K562 (cell line): ENCODE measurements around the gene PHB1. TPM values are rescaled to one million over a fixed set of nuclear protein-coding genes. Genes with fewer than 3 reads are reported as not detected.

Experiments
- ARID1B ChIP-seq: fragments of 450-650 bp; IDR thresholded peaks from 2 replicates; pipeline ENCODE4 v1.6.1; 2016; ENCODE audit warnings: antibody characterized with exemption, mild to moderate bottlenecking, inconsistent platforms
- EP300 ChIP-seq: IDR thresholded peaks from 2 replicates; pipeline ENCODE4 v1.6.1; 2012; ENCODE audit warnings: low read length, improper control_type of control experiment
- FOXA3 ChIP-seq, 2 experiments: fragments of 450-650 bp in 1 of 2; sonication (generic) in 1 of 2; formaldehyde crosslinking; IDR thresholded peaks in 1 of 2; conservative IDR thresholded peaks in 1 of 2; 2 replicates each; pipeline versions ENCODE4 v1.4.0 to v1.8.0; 2020 to 2022; ENCODE audit warnings: mild to moderate bottlenecking in 2 of 2, missing genetic modification reagents in 1 of 2
- GTF2A2 ChIP-seq: IDR thresholded peaks from 2 replicates; pipeline ENCODE4 v1.6.1; 2016; ENCODE audit warnings: mild to moderate bottlenecking, missing genetic modification characterization, missing compliant biosample characterization
- HMBOX1 ChIP-seq: sonication (generic); IDR thresholded peaks from 2 replicates; pipeline ENCODE4 v1.6.1; 2016
- MLLT1 ChIP-seq, 2 experiments: fragments of 450-650 bp; IDR thresholded peaks; 2 replicates each; pipeline ENCODE4 v1.6.1; 2016
- MYNN ChIP-seq, 2 experiments: sonication (generic); formaldehyde crosslinking in 1 of 2; IDR thresholded peaks; 2 replicates each; pipeline versions ENCODE4 v1.5.0 to v1.6.1; 2016 to 2020; ENCODE audit warnings: antibody characterized with exemption in 1 of 2, missing genetic modification reagents in 1 of 2
- NONO ChIP-seq, 2 experiments: fragments of 200-400 bp in 1 of 2; fragments of 450-650 bp in 1 of 2; formaldehyde crosslinking in 1 of 2; IDR thresholded peaks; 2 replicates each; pipeline ENCODE4 v1.6.1; 2017; ENCODE audit warnings: low read depth in 2 of 2, mild to moderate bottlenecking in 2 of 2, moderate library complexity in 2 of 2, low read length in 1 of 2
- PCBP2 ChIP-seq: fragments of 200-400 bp; formaldehyde crosslinking; IDR thresholded peaks from 2 replicates; pipeline ENCODE4 v1.6.1; 2018; ENCODE audit warnings: low read length, low read depth, mild to moderate bottlenecking, moderate library complexity; ENCODE audit not compliant: poor library complexity, severe bottlenecking
- PHF20 ChIP-seq: fragments of 450-650 bp; IDR thresholded peaks from 2 replicates; pipeline ENCODE4 v1.6.1; 2018; ENCODE audit not compliant: partially characterized antibody
- POLR2G ChIP-seq: fragments of 200-400 bp; formaldehyde crosslinking; IDR thresholded peaks from 2 replicates; pipeline ENCODE4 v1.6.1; 2017; ENCODE audit warnings: low read depth, mild to moderate bottlenecking, antibody characterized with exemption, low read length, moderate library complexity
- PPARD ChIP-seq: fragments of 250-450 bp; sonication (Bioruptor Pico); IDR thresholded peaks from 2 replicates; pipeline ENCODE4 v1.8.0; 2022; ENCODE audit warnings: inconsistent platforms, mild to moderate bottlenecking, moderate library complexity
- PTTG1 ChIP-seq: fragments of 450-650 bp; IDR thresholded peaks from 2 replicates; pipeline ENCODE4 v1.6.1; 2016; ENCODE audit warnings: low read depth, mild to moderate bottlenecking, missing genetic modification characterization, missing compliant biosample characterization
- RFX1 ChIP-seq: fragments of 450-650 bp; IDR thresholded peaks from 2 replicates; pipeline ENCODE4 v1.6.1; 2016; ENCODE audit warnings: mild to moderate bottlenecking, moderate library complexity
- RNF2 ChIP-seq: sonication (generic); IDR thresholded peaks from 2 replicates; pipeline ENCODE4 v1.6.1; 2016
- SMARCA4 ChIP-seq: fragments of 450-650 bp; IDR thresholded peaks from 2 replicates; pipeline ENCODE4 v1.6.1; 2016
- SMARCE1 ChIP-seq: fragments of 450-650 bp; IDR thresholded peaks from 2 replicates; pipeline ENCODE4 v1.7.1; 2016; ENCODE audit warnings: mild to moderate bottlenecking
- SREBF1 ChIP-seq: fragments of 150-350 bp; IDR thresholded peaks from 2 replicates; pipeline ENCODE4 v1.6.1; 2014; ENCODE audit warnings: antibody characterized with exemption, low read depth, low read length, borderline replicate concordance
- SRSF3 ChIP-seq: fragments of 200-400 bp; formaldehyde crosslinking; IDR thresholded peaks from 2 replicates; pipeline ENCODE4 v1.6.1; 2016; ENCODE audit warnings: mild to moderate bottlenecking, low read length, moderate library complexity; ENCODE audit not compliant: insufficient read depth
- ZBTB1 ChIP-seq: sonication (generic); formaldehyde crosslinking; IDR thresholded peaks from 2 replicates; pipeline ENCODE4 v1.8.1; 2023; ENCODE audit warnings: missing genetic modification reagents, low read depth, mild to moderate bottlenecking, borderline replicate concordance
- ZNF609 ChIP-seq: sonication (generic); formaldehyde crosslinking; IDR thresholded peaks from 2 replicates; pipeline ENCODE4 v1.8.1; 2023; ENCODE audit warnings: missing genetic modification reagents, mild to moderate bottlenecking, borderline replicate concordance
- polyA plus RNA-seq, 8 experiments: library from polyadenylated mRNA; depleted of rRNA in 4 of 8; stranded (reverse) in 5 of 8; unstranded in 3 of 8; fragments of >200 nt; fragmentation: Nextera tagmentation in 2 of 8; fragmentation: Illumina TruSeq in 1 of 8; extraction: Ambion mirVana in 2 of 8; extraction: Trizol in 1 of 8; gene quantifications; 2 replicates each; pipeline versions ENCODE4 v1.2.1 to v1.2.3, GENCODE V29; 2011 to 2014; ENCODE audit warnings: inconsistent platforms in 1 of 8, missing spikeins in 1 of 8
- total RNA-seq, 7 experiments: library from RNA; depleted of rRNA in 6 of 7; stranded (reverse); fragments of >200 nt in 6 of 7; fragmentation: Illumina TruSeq in 2 of 7; extraction: Trizol in 2 of 7; gene quantifications; 2 replicates each; pipeline versions ENCODE4 v1.2.1 to v1.2.3, GENCODE V29; 2011 to 2021; ENCODE audit warnings: low replicate concordance in 1 of 7

The PHB1 gene
- total and polyA plus RNA-seq, 9 of the 15 experiments (the other 6 are each of a cell fraction or from before 2014, with no cell fraction given) = 191 to 818 (median 349) TPM

GRCh38 chr17:49361129-49361901 lies 53.4 kb downstream of the PHB1 start (continued):
- TF ChIP-seq MYNN (IDR thresholded peaks at IDR 0.05) = 0 out of 2 replicates have a peak, but pooled peaks have one; percentile 25
- TF ChIP-seq MYNN (CRISPR knock-in tag; IDR thresholded peaks at IDR 0.05) = no peak
- no peak for TF ChIP-seq PCBP2
- TF ChIP-seq RNF2 = peak; percentile 58; the same call in 1 of the 2 replicates
- no peak; a peak in 1 of 4 replicates for TF ChIP-seq FOXA3 (CRISPR knock-in tag; conservative IDR thresholded peaks at IDR 0.05 in 1 of 2, IDR thresholded peaks at IDR 0.05 in 1 of 2)
- TF ChIP-seq SREBF1 = no peak
- TF ChIP-seq RFX1 = no peak
- TF ChIP-seq SMARCE1 = peak; percentile 63; the same call in 1 of the 2 replicates
- TF ChIP-seq HMBOX1 = 0 out of 2 replicates have a peak, but pooled peaks have one; percentile 11
- peak; percentile 56; the same call in 1 of the 2 replicates for TF ChIP-seq POLR2G
- peak; percentile 71; the same call in 1 of the 2 replicates for TF ChIP-seq ZBTB1 (CRISPR knock-in tag)
- TF ChIP-seq PTTG1 (tag) = no peak
- no peak for TF ChIP-seq SRSF3
- peak in 1 of 2 experiments; percentile 54; a peak in 1 of 4 replicates for TF ChIP-seq NONO (IDR thresholded peaks at IDR 0.05; ENCODE audit: low read depth in 2 of 2, low read length in 1 of 2)
- no peak for TF ChIP-seq ZNF609 (CRISPR knock-in tag)
- TF ChIP-seq PHF20 = peak; percentile 32
- TF ChIP-seq MLLT1 (IDR thresholded peaks at IDR 0.05) = peak in 1 of 2 experiments; percentile 81; a peak in 2 of 4 replicates
- peak; percentile 44 for TF ChIP-seq EP300
- 0 out of 2 replicates have a peak, but pooled peaks have one; percentile 35 for TF ChIP-seq SMARCA4
- TF ChIP-seq GTF2A2 = peak; percentile 64; the same call in 1 of the 2 replicates
- peak; percentile 68 for TF ChIP-seq ARID1B
- TF ChIP-seq PPARD (CRISPR knock-in tag) = no peak
